VCaP (cell line): Measurements from ENCODE around the gene ABCC11.

Experiments used
- H3K27ac ChIP-seq: fragments of 450-650 bp; 2 replicates; pipeline ENCODE4 v1.5.1; 2017
- TF ChIP-seq, protein P1 (sequence below): fragments of 450-650 bp; conservative IDR thresholded peaks from 2 replicates; pipeline ENCODE4 v1.5.1; 2017; ENCODE audit warnings: mild to moderate bottlenecking, moderate library complexity

Gene ABCC11

DNA sequence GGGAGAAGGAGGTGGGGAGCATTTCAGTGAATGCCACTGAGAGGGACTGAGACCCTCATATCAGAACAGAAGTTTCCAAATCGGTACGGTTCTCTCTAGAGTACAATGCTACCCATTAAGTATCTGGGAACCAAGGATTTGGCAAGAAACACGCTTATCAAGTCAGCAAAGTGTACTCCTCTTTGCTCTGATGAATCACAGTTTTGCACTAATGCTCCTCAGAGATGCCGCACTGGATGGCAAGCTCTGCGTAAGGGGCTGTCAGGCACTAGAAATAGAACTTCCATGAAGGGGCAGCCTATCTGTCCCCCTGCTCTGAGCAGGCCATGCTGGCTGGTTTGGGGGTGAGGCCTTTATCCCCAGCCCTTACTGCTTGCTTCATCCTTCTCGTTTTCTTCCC, 86.8 kb downstream of the ABCC11 start:
- TF ChIP-seq, protein P1, sequence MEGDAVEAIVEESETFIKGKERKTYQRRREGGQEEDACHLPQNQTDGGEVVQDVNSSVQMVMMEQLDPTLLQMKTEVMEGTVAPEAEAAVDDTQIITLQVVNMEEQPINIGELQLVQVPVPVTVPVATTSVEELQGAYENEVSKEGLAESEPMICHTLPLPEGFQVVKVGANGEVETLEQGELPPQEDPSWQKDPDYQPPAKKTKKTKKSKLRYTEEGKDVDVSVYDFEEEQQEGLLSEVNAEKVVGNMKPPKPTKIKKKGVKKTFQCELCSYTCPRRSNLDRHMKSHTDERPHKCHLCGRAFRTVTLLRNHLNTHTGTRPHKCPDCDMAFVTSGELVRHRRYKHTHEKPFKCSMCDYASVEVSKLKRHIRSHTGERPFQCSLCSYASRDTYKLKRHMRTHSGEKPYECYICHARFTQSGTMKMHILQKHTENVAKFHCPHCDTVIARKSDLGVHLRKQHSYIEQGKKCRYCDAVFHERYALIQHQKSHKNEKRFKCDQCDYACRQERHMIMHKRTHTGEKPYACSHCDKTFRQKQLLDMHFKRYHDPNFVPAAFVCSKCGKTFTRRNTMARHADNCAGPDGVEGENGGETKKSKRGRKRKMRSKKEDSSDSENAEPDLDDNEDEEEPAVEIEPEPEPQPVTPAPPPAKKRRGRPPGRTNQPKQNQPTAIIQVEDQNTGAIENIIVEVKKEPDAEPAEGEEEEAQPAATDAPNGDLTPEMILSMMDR: no peak
- H3K27ac ChIP-seq: no peak overlapping the region

DNA sequence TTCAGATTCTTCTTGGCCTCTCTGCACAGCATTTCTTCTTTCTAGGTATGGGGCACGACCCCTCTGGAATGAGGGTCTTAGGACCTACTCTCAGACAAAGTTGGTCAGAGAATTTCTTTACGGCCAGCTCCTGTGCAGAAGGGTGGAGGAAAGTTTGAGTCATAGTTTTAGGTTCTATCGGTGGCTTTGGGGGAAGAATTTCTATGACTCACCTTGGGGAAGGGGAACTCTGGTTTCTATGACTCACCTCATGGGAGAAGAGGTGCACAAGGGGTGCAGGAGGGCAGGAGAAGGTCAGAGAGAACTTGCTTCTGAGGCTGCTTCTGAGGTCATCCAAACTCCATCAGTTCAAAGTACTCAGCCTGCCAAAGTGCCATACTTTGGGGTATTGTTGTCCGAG, 89.0 kb downstream of the ABCC11 start:
- TF ChIP-seq, protein P1: no peak
- no peak overlapping the region for H3K27ac ChIP-seq

DNA sequence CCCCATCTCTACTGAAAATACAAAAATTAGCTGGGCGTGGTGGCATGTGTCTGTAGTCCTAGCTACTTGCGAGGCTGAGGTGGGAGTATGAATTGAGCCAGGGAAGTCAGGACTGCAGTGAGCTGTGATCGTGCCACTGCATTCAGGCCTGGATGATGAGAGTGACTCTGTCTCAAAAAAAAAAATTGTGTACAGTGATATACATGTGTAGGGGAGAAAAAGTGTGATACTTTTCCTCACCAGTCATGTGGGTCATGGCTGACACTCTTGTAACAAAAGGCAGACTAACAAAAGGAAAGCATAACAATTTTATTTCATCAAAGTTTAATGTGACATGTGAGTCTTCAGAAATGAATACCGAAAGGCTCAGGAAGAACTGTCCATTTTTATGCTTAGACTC, 89.5 kb downstream of the ABCC11 start:
- TF ChIP-seq, protein P1: no peak

DNA sequence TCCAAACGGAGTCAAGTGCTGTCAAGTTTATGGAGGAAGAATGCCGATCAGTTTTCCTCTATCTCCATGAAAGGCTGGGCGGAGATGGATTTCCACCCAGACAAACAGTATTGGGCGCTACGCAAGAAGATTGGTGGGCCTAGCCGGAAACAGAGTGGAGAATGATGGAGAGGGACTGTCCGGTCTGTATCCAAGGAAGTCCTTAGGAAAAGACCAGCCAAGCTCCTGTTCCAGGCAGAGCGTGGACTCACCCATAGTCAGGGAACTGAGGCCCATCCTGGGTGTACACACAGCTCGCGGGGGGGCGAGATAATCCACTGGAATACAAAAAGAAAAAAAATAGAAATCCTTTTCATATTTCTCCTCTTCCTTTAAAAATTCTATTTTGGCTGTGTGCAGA, 90.0 kb downstream of the ABCC11 start:
- TF ChIP-seq, protein P1: no peak

More for the DNA sequence above, 89.5 kb downstream of the ABCC11 start:
- H3K27ac ChIP-seq: no peak overlapping the region

DNA sequence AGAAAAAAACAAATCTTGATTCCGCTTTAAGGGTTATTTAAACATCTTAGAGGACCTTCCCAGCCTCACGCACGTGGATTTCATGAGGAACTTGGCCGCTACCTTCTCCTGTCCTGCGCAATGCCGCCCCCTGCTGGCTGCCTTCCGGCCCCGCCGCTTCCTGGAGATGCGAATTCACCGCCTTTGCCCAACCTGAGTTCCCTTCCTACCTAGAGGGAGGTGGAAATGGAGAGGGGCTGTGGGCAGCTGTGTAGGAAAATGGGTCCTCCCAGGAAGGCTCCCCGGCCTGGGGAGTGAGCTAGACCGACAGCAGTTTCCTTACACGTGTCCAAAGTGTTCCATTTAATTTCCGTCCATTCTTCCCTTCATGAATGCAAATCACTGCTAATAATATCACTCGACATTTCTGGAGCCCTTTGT, 90.5 kb downstream of the ABCC11 start:
- TF ChIP-seq, protein P1: peak; percentile 90

More for the DNA sequence above, 90.0 kb downstream of the ABCC11 start:
- H3K27ac ChIP-seq: no peak overlapping the region

DNA sequence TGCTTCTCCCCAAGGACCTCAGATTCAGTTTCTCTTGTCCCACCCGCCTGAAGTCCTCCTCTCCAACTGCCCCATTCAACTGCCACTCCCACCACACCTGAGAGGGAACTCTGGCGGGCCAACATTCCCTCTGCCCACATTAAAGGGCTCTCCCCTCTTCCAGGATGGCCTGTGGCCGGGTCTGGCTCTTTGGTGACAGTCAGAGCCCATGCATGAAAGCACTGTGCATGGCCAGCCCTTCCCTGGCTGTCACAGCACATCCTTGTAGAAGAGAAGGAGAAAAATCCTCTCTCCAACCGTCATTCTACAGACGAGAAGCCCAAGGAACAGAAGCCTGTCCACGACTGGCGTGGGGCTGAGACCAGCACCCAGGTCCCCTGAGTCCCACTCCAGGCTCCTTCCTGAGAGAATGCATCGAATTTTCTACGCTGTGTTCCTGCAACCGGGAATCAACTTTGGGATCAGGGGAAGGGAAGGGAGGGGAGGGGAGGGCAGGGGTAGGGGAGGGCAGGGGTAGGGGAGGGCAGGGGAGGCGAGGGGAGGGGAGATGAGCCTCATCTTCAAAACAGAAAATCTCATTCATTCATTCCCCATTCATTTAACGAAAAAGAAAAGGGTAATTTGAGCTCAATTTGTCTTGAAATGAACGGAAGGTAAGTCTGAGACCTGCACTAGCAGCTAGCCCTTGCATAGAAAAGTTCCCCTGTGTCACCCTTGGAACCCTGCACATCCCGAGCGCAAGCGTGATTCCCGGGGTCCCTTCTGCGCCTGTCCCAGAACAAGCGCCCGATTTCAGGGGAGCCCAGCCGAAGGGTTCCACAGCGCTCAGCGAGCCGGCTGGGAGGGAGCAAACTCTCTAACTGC, 91.2 kb downstream of the ABCC11 start, which contains the start of gene ABCC12:
Gene ABCC12 (minus strand): TSS at position 68 of the 864 bp plus-strand sequence. CDS start 9,569 bp downstream, outside the sequence.
- H3K27ac ChIP-seq: no peak within 1 kb of the TSS
- TF ChIP-seq, protein P1: no peak

More for the DNA sequence above, 90.5 kb downstream of the ABCC11 start:
- H3K27ac ChIP-seq: no peak overlapping the region

DNA sequence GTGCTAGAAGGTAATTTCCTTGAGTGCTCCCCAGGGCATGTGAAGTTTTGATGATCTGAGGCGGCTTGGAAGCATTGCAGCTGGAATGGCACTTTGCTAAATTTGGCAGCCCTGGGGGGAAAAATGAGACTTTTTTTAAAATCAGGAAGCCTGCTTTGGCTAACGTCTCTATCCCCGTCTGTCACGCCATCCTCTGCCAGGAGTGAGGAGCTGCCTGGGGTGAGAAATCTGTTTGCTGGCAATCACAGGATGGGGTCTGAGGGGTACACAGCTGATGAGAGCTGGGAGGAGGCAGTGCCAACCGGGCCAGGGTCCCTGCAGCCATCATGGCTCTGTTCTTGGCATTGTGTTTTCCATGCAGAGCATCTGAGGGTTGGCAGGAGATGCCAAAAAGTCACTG, 93.6 kb downstream of the ABCC11 start:
- TF ChIP-seq, protein P1: no peak
- H3K27ac ChIP-seq: no peak overlapping the region
